ENCODE results near the gene THSD7B. TPM values are rescaled to one million over a fixed set of nuclear protein-coding genes. Genes with fewer than 3 reads are reported as not detected.
A peak's percentile ranks its signal among the peaks of the same experiment; 100 is the strongest.

THSD7B gene
- total RNA-seq (2022) (6.9 and 7.1 TPM in 2 replicates), Bru-seq, nascent RNA (percentile 55 among the genes with signal in this experiment), BruChase-seq, experiment 1, labeled RNA remaining after a 2-hour chase (percentile 52 among the genes with signal in this experiment), BruChase-seq, experiment 2, labeled RNA remaining after a 6-hour chase (percentile 45 among the genes with signal in this experiment)
- long read RNA-seq, partial matches to known transcripts: 1 of 11 reads
- long read RNA-seq, other reads (novel, unspliced or antisense): 10 of 11 reads

GRCh38 chr2:136765256-136766072 lies at the start of gene THSD7B:
TSS of gene THSD7B (plus strand) at chr2:136765545. CDS start at chr2:136882179, 116,634 bp downstream.
- Mint-ChIP-seq H3K4me1 (ENCODE audit: low read depth, unreplicated experiment) (no peaks in the 10 kb centered on the region), H3K36me3 (ENCODE audit: insufficient read depth, unreplicated experiment) (no peaks in the 10 kb centered on the region), H3K27ac (ENCODE audit: unreplicated experiment) (no peak within 1 kb of the TSS), H3K4me3 (ENCODE audit: unreplicated experiment) (no peak within 1 kb of the TSS), H3K27me3 (ENCODE audit: insufficient read depth, unreplicated experiment) (no peaks in the 10 kb centered on the region), H3K9me3 (ENCODE audit: unreplicated experiment) (peaks cover 19% of the 10 kb centered on the region)
- Histone ChIP-seq H3K9me3 (no peaks in the 10 kb centered on the region; the same call in 1 of the 2 replicates), H3K27me3 (replicated peaks; ENCODE audit: control insufficient read depth, insufficient read depth, low read length) (no peaks in the 10 kb centered on the region), H3K36me3 (ENCODE audit: control insufficient read depth, insufficient read depth, low read length) (no peaks in the 10 kb centered on the region), H3K4me1 (peaks cover 8% of the 10 kb centered on the region; the same call in 1 of the 2 replicates), H3K4me3 (ENCODE audit: low read depth, low read length) (no peak within 1 kb of the TSS)
- ChIA-PET CTCF (no interaction called here), POLR2A (no interaction called here)
- intact Hi-C loops (cut with micrococcal nuclease; ENCODE audit: unreplicated experiment): no loop called here
- no peak for TF ChIP-seq CTCF (IDR thresholded peaks at IDR 0.05; ENCODE audit: insufficient read depth in 1 of 2, low read depth in 1 of 2, low read length in 1 of 2, severe bottlenecking in 1 of 2, unreplicated experiment in 1 of 2)
- no peak for DNase-seq
- no TSS peak for BruUV-seq (replicated peaks)

- no TSS peak for BruUV-seq (replicated peaks)
- no peak overlapping the region for H3K4me3 ChIP-seq (ENCODE audit: low read depth, low read length)
- H3K27me3 Mint-ChIP-seq (ENCODE audit: insufficient read depth, unreplicated experiment): no peaks in the 10 kb centered on the region
- ChIA-PET CTCF (no interaction called here), POLR2A (no interaction called here)
- no peaks in the 10 kb centered on the region for H3K27me3 ChIP-seq (replicated peaks; ENCODE audit: control insufficient read depth, insufficient read depth, low read length)
- no peak overlapping the region for H3K27ac Mint-ChIP-seq (ENCODE audit: unreplicated experiment)
- DNase-seq: no peak
- no peaks in the 10 kb centered on the region for H3K36me3 Mint-ChIP-seq (ENCODE audit: insufficient read depth, unreplicated experiment)
- no peak overlapping the region for H3K4me3 Mint-ChIP-seq (ENCODE audit: unreplicated experiment)
- H3K9me3 ChIP-seq: no peaks in the 10 kb centered on the region
- intact Hi-C loops (cut with micrococcal nuclease; ENCODE audit: unreplicated experiment): no loop called here
- no peak for TF ChIP-seq CTCF (IDR thresholded peaks at IDR 0.05; ENCODE audit: insufficient read depth in 1 of 2, low read depth in 1 of 2, low read length in 1 of 2, severe bottlenecking in 1 of 2, unreplicated experiment in 1 of 2)
- H3K9me3 Mint-ChIP-seq (ENCODE audit: unreplicated experiment): no peaks in the 10 kb centered on the region
- no peaks in the 10 kb centered on the region for H3K4me1 Mint-ChIP-seq (ENCODE audit: low read depth, unreplicated experiment)
- H3K4me1 ChIP-seq: no peaks in the 10 kb centered on the region
- H3K36me3 ChIP-seq (ENCODE audit: control insufficient read depth, insufficient read depth, low read length): no peaks in the 10 kb centered on the region
Measured at GRCh38 chr2:136718273-136718672, 47.1 kb upstream of the THSD7B start.

DNA sequence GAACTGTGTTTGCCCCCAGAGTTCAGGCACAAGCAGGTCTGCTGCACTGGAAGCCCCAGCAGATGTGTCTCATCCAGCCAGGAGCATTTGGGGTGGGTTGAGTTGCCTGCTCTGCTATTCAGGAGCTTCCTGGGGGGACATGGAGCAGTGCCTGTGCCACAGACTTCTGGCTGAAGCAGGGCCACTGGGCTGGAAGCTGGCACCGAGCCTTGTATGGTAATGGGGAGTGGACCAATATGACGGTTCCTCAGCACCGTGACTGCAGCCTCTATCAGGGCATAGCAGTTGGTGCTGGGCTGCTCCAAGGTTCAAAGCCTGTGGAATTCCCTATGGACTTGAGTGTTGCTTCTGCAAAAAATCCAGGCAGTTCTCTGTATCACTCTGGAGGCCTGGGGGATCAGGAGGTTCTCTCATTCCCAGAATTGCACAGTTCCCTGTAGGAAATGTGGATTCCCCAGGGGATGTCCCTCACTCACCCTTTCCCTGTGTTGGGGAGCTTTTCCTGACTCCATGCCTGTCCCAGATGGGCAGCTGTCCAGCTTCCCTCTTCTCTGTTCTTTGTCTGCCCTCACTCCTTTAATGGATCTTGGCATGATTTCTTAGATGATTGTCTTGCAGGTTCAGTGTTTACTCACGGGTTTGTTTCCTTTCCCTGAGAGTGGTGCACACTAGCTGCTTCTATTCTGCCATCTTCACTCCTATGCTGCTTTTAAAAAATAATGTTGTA lies 37.2 kb upstream of the THSD7B start:
- Mint-ChIP-seq H3K27ac (ENCODE audit: unreplicated experiment) (peak overlapping the region; percentile 22), H3K36me3 (ENCODE audit: insufficient read depth, unreplicated experiment) (peaks cover 15% of the 10 kb centered on the region), H3K27me3 (ENCODE audit: insufficient read depth, unreplicated experiment) (no peaks in the 10 kb centered on the region), H3K4me1 (ENCODE audit: low read depth, unreplicated experiment) (peaks cover 8% of the 10 kb centered on the region), H3K9me3 (ENCODE audit: unreplicated experiment) (peaks cover 38% of the 10 kb centered on the region), H3K4me3 (ENCODE audit: unreplicated experiment) (no peak overlapping the region)
- intact Hi-C loops (cut with micrococcal nuclease; ENCODE audit: unreplicated experiment): no loop called here
- TF ChIP-seq CTCF (IDR thresholded peaks at IDR 0.05; ENCODE audit: insufficient read depth in 1 of 2, low read depth in 1 of 2, low read length in 1 of 2, severe bottlenecking in 1 of 2, unreplicated experiment in 1 of 2): no peak
- DNase-seq: no peak
- H3K36me3 ChIP-seq (ENCODE audit: control insufficient read depth, insufficient read depth, low read length): no peaks in the 10 kb centered on the region
- no peak overlapping the region for H3K4me3 ChIP-seq (ENCODE audit: low read depth, low read length)
- POLR2A ChIA-PET: no interaction called here
- peaks cover 26% of the 10 kb centered on the region for H3K4me1 ChIP-seq
- H3K9me3 ChIP-seq: no peaks in the 10 kb centered on the region; the same call in none of the 2 replicates
- BruUV-seq (replicated peaks): no TSS peak
- CTCF ChIA-PET: no interaction called here
- no peaks in the 10 kb centered on the region for H3K27me3 ChIP-seq (replicated peaks; ENCODE audit: control insufficient read depth, insufficient read depth, low read length)

Data from Caco-2 (cell line).